Cerebellar cortex (tissue), 1 donor: ENCODE results near the gene MBOAT7.
"Not testable (repeated sequence)": the region's sequence is repeated elsewhere in the genome, so short reads cannot be mapped to it uniquely, and the experiment has no call there.

Experiments
- DNase-seq: peaks from one replicate; pipeline ENCODE4 v3.0.0-alpha.2; 2015; ENCODE audit warnings: low spot score

The MBOAT7 gene

GRCh38 chr19:54189145-54189734 lies at the start of gene MBOAT7:
MBOAT7 (minus strand) TSS chr19:54189580; CDS start chr19:54188508, 1,072 bp downstream.
- no peak for DNase-seq

- no peak for DNase-seq
Measured at GRCh38 chr19:54233941-54234340, 44.6 kb upstream of the MBOAT7 start.

GRCh38 chr19:54231077-54231931 lies 41.9 kb upstream of the MBOAT7 start:
- DNase-seq = peak; percentile 88

GRCh38 chr19:54230031-54230430 lies 40.7 kb upstream of the MBOAT7 start:
- DNase-seq = no peak

GRCh38 chr19:54229146-54229545 lies 39.8 kb upstream of the MBOAT7 start:
- no peak for DNase-seq

DNA sequence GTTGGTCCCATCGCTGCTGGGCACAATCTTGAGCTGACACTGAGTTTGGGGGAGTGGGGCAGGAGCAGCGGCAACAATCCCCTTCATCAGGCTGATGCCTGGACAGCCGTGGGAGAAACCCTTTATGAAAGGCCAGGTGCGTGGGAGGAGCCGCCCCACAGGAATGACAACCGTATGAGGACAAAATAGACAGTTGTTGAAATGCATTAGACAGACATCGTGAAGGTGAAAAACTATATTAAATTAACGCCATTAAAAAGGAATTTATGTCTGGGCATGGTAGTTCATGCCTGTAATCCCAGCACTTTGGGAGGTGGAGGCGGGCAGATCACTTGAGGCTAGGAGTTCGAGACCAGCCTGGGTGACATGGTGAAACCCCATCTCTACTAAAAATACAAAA lies 35.2 kb upstream of the MBOAT7 start:
- DNase-seq = not testable (repeated sequence)

- not testable (repeated sequence) for DNase-seq
Measured at GRCh38 chr19:54223937-54224281, 34.5 kb upstream of the MBOAT7 start.

DNA sequence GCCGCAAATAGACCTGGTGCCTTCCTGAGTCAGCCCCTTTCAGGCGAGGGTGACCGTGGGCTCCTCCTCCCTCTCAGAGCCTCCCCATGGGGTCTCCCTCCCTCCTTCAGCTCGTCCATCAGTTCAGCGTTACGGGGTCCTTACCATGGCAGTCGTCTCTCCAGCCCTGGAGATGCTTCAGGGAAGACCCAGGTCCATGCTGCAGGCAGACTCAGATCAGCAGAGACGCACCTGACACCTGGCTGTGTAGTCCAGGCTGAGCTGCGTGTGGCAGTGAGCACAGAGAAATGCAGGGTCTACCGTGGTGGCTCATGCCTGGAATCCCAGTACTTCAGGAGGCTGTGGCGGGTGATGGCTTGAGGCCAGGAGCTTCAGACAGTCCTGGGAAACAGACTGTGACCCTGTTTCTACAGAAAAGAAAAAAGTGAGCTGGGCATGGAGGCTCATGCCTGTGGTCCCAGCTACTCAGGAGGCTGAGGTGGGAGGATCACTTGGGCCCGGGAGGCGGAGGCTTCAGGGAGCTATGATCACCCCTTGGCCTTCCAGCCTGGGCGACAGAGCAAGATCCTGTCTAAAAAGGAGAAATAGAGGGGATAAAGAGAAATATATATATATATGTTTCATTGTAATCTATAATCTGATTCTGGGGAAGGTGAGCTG lies 34.0 kb upstream of the MBOAT7 start:
- not testable (repeated sequence) for DNase-seq

DNA sequence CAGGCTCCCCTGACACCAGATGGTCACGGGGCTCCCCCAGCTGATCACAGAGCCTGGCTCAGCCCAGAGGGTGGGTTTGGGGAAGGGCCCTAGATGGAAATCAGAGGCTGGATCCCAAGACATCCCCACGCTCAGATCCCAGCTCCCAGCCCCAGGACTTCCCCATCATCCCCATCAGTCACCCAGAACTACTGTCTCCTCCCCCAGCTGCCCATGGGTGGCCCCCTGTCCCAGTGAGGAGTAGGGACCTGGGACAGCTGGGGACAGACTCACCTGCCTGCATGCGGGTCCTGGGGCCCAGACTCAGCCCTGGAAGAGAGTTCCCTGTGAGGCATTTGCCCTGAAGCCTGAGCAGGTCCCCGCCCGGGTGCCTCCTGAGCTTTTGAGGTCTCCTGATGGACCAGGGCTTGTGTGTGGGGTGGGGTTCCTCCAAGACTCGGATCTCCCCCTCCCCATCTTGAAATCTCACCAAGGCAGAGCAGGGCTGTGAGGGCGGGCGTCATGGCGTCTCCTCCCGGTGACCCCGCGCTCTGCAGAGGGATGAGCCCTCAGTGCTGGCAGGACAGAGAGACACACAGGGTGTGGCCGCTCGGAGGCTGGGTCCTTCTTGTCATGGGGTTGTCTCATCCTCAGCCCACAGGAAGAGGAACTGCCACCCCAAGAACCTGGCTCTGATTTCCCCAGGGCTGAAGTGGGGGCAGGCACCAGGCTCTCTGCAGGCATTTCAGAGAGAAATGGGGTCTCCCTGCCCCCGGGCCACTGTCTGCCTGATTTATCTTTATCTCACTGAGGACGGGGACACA lies 33.3 kb upstream of the MBOAT7 start, which contains the start of gene LILRB3:
TSS of gene LILRB3 (minus strand) at position 534 of the 803 bp plus-strand sequence. CDS start at position 503, 31 bp downstream.
- DNase-seq = not testable (repeated sequence)

- not testable (repeated sequence) for DNase-seq
Measured at GRCh38 chr19:54221947-54222346, 32.6 kb upstream of the MBOAT7 start.

DNA sequence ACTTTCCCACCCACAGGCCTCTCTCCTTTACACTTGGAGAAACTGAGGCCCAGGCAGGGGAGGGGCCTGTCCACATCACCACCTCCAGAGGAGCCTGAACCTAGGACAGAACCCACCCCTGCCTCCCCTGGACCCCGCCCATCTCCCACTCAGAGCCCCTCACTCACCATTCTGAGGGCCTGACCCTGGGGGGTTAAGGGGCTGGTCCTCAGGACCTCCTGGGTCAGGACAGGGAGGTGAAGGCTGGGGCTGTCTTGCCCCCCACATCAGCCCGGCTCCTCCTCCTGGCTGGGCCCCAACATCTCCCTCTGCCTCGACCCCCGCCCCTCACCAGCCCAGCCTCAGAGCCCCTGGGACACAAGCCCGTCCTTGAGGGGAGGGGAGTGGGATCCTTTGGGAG lies 30.3 kb upstream of the MBOAT7 start:
- DNase-seq = not testable (repeated sequence)

DNA sequence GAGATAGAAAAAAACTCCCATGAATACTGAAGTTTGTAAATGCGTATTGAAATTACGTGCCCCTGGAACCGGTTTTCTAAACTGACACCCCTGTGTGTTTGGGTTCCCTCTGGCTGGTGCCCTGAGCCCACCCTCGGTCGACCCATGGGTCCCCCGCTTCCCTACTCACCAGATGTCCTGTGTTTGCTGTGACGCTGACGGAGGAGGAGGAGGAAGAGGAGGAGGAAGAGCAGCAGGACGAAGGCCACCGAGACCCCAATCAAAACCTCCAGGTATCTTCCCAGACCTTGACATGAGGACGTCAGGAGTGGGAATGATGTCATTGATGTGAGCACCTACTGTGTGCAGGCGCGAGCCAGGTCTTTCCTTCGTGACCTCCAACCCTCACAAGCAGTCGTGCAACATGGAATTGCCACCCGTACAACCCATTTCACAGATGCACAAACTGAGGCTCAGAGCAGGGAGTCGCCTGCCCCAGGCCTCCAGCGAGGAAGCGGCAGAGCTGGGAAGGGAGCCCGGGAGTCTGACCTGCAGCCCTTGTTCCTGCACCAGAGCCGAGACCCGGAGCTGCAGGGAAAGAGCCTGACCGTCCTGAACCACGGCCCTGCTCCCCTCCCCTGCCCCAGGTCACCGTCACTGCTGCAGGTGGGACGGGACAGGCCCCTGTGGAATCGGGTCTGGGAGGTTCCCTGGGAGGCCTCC lies 29.7 kb upstream of the MBOAT7 start:
- DNase-seq = no peak

DNA sequence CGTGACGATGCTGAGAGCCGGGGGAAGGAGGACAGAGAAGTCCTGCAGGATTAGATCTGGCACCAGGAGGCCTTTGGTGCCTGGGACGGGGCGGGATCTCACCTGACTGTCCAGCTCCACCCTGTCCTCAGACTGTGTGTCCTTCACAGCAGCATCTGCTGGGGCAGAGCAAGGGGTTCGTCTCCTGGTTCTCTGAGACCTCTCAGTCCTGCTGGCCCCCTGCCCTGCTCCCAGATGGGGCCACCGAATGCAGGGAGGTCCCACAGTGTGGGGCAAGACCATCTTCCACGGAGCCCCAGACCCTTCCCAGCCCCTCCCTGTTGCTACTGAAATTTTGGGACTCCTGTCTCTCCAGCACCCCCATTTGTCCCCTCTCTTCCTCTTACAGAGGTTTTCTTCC lies 28.9 kb upstream of the MBOAT7 start:
- no peak for DNase-seq

DNA sequence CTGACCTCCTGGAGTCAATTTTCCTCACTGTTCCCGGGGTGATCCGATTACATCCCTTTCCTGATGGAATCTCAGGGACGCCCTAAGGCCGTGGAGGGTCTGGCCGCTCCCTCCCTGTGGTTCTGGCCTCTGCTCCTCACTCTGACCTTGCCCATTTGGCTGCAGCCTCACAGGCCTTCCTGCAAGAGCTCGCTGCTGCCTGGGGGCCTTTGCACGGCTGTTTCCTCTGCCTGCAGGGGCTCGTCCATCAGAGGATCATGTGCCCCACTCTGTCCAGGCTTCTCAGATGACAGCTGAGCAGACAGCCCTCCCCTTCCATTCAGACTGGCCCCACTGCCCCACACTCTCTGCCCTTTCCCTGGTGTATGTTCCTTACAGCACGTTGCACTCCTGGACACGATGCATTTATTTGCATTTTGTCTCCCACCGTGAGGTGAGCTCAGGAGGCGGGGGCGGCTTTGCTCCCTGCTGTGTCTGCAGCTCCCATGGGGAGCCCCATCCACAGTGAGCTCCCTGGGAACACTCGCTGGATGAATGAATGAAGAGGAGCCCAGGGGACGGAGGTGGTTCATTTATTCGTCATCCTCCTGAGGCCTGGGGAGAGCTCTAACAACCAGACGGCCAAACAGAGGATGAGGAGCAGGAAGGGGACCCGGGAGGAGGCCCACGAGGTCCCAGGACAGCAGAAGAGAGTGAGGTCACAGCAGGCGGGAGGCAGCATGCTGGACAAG lies 28.3 kb upstream of the MBOAT7 start:
- not testable (repeated sequence) for DNase-seq

- no peak for DNase-seq
Measured at GRCh38 chr19:54216869-54217268, 27.5 kb upstream of the MBOAT7 start.

DNA sequence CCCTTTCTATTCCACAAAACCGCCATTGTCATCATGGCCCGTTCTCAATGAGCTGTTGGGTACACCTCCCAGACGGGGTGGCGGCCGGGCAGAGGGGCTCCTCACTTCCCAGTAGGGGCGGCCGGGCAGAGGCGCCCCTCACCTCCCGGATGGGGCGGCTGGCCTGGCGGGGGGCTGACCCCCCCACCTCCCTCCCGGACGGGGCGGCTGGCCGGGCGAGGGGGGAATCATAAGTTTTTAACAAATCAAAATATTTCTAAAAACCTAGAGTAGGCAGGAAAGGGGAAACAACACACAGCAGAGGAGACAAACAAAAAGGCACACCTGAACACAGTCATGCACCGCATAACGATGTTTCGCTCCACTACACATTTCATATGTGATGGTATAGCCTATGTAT lies 25.4 kb upstream of the MBOAT7 start:
- DNase-seq = not testable (repeated sequence)

- DNase-seq = not testable (repeated sequence)
Measured at GRCh38 chr19:54214217-54214616, 24.8 kb upstream of the MBOAT7 start.

DNA sequence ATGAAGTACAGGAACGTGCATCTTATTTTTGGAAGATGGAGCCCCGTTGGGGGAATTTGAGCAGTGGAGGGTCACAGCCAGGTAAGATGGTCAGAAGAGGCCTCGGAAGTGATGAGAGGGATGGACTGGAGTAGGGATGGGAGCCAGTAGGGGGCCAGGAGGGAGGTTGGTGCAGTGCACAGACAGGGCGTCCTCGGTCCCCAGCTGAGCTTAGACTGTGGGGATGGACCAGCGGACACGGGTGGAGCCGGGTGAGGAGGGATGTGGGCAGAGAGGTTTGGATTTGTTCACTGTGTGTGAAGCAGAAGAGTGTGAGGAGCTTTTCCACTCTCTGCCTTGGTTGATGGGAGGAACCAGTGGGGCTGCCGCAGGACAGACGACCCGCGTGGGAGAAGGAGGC lies 21.9 kb upstream of the MBOAT7 start:
- DNase-seq = peak; percentile 17

DNA sequence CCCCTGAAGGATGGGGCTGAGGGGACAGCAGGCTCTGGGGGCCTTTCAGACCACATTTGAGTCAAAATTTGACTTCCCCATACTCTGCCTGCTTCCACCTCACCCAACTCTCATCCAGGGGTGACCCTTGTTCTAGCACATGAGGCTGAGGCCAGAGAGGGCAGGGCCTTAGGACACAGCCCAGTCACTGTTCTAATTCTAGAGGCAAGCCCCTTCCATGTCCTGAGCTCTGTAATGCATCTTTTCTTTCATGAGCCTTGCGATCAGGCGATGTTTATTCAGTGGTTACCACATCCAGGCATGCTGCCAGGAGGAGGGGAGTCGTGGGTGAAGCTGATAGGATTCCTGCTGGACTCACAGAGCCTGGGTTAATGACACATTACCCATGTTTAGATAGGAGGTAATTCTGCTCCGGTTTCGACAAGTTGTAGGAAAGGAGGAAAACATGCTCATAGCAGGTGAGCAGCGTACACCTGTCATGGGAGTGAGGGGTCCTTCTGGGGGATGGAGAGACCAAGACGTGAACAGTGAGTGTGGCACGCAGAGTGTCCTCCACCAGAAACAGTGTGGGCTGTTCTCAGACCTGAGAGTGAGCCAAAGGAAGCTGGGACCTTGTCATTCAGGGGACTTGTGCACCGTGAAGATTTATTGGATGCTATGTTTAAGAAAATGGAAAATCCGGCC lies 20.6 kb upstream of the MBOAT7 start:
- peak; percentile 80 for DNase-seq
